ENCODE measurements around the gene ZCCHC14. TPM values are rescaled to one million over a fixed set of nuclear protein-coding genes. Genes with fewer than 3 reads are reported as not detected.

The ZCCHC14 gene
- total and polyA plus RNA-seq, 10 donors, result 1.6 to 18.3 (median 13.2) TPM

DNA sequence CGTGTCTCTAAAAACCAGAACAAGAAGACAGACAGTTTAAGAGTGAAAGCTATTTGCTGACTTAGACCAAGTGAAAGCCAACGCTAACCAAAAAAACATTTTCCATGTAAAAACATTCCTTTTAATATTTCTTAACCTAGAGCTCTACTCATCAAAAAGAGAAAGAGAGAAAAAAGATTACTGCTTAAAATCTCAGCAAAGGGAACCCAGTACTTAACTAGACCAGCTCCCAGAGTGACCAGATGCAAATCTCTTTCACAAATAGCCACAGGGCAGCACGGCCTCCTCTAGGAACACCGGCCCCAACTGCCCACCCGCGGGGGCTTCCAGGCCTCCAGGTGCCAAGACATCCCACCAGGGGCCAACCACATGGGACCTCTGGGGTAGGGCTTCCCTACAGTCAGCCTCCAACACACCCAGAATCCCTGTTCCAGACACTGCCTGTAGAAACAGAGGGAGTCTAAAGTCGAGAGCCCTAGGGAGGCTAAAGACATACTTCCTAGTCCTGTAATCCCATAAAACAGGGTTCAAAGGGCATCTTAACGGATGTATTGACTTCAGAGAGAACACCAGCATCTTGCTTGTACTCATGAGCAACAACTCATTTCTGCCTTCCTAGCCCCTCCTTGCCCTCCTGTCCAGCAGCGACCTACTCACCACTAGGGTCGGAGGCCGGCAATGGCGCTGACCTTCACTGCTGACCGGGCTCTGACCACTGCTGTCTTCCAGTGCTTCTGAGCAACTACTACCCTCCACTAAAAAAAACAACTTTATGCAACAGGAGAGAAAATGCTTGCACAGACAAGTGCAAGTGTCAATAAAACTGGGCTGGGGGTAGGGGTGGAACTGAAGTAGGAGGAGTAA is 21.3 kb downstream of the ZCCHC14 start:
- intact Hi-C loops (cut with DNase I; ENCODE audit: low total_unique reads), result no loop called here

GRCh38 chr16:87470332-87470731 is 22.5 kb downstream of the ZCCHC14 start:
- TF ChIP-seq POLR2AphosphoS5 (IDR thresholded peaks at IDR 0.05) (no peak), POLR2A (IDR thresholded peaks at IDR 0.05) (no peak), CTCF (IDR thresholded peaks at IDR 0.05 in 8 of 11, conservative IDR thresholded peaks at IDR 0.05 in 3 of 11) (no peak)
- H3K4me3 ChIP-seq, result no peak overlapping the region
- peaks cover 5 to 67% (median 20%) of the 10 kb centered on the region in 6 donors for H3K4me1 ChIP-seq
- H3K9me3 ChIP-seq, result no peaks in the 10 kb centered on the region
- H3K27ac ChIP-seq, result no peak overlapping the region
- H3K27me3 ChIP-seq (replicated peaks in 1 of 7), result peaks cover 0 to 3% (median 0%) of the 10 kb centered on the region in 7 donors
- DNase-seq, result no peak
- WGBS, 5 donors, result 75 to 94% (median 90%) methylated on average over 3 of the region's 3 CpGs
- intact Hi-C loops (cut with DNase I; ENCODE audit: low total_unique reads), result no loop called here
- peaks cover 0 to 7% (median 0%) of the 10 kb centered on the region in 6 donors for H3K36me3 ChIP-seq

More for the DNA sequence above, 21.3 kb downstream of the ZCCHC14 start:
- Histone ChIP-seq H3K4me1 (peaks cover 0 to 62% (median 11%) of the 10 kb centered on the region in 6 donors), H3K4me3 (no peak overlapping the region), H3K9me3 (no peaks in the 10 kb centered on the region), H3K36me3 (peaks cover 0 to 7% (median 0%) of the 10 kb centered on the region in 6 donors), H3K27ac (peak overlapping the region in 7 of 8 donors; percentile 12 to 66 (median 47)), H3K27me3 (replicated peaks in 1 of 7) (peaks cover 0 to 3% (median 0%) of the 10 kb centered on the region in 7 donors)
- TF ChIP-seq POLR2AphosphoS5 (IDR thresholded peaks at IDR 0.05) (peak in 1 of 3 donors; percentile 16), CTCF (IDR thresholded peaks at IDR 0.05 in 8 of 11, conservative IDR thresholded peaks at IDR 0.05 in 3 of 11) (no peak), POLR2A (IDR thresholded peaks at IDR 0.05) (no peak)
- WGBS, 5 donors, result 78 to 90% (median 80%) methylated on average over 13 of the region's 13 CpGs
- DNase-seq, result no peak

- 79 to 95% (median 84%) methylated on average over 11 of the region's 11 CpGs for WGBS, 5 donors
- H3K9me3 ChIP-seq, result no peaks in the 10 kb centered on the region
- H3K4me1 ChIP-seq, result peaks cover 15 to 67% (median 31%) of the 10 kb centered on the region in 6 donors
- no peak overlapping the region for H3K27ac ChIP-seq
- DNase-seq, result no peak
- intact Hi-C loops (cut with DNase I; ENCODE audit: low total_unique reads), result no loop called here
- H3K36me3 ChIP-seq, result peaks cover 0 to 7% (median 0%) of the 10 kb centered on the region in 6 donors
- H3K27me3 ChIP-seq (replicated peaks in 1 of 7), result peaks cover 0 to 3% (median 0%) of the 10 kb centered on the region in 7 donors
- no peak overlapping the region for H3K4me3 ChIP-seq
- TF ChIP-seq POLR2A (IDR thresholded peaks at IDR 0.05) (no peak), POLR2AphosphoS5 (IDR thresholded peaks at IDR 0.05) (no peak), CTCF (IDR thresholded peaks at IDR 0.05 in 8 of 11, conservative IDR thresholded peaks at IDR 0.05 in 3 of 11) (no peak)
These were observed 23.7 kb downstream of the ZCCHC14 start for GRCh38 chr16:87469169-87469568.

GRCh38 chr16:87468550-87468949 is 24.3 kb downstream of the ZCCHC14 start:
- H3K4me1 ChIP-seq, result peaks cover 21 to 68% (median 37%) of the 10 kb centered on the region in 6 donors
- no peaks in the 10 kb centered on the region for H3K9me3 ChIP-seq
- H3K27me3 ChIP-seq (replicated peaks in 1 of 7), result peaks cover 0 to 3% (median 0%) of the 10 kb centered on the region in 7 donors
- TF ChIP-seq POLR2AphosphoS5 (IDR thresholded peaks at IDR 0.05), result no peak
- no peak for TF ChIP-seq CTCF (IDR thresholded peaks at IDR 0.05 in 8 of 11, conservative IDR thresholded peaks at IDR 0.05 in 3 of 11)
- no peak for TF ChIP-seq POLR2A (IDR thresholded peaks at IDR 0.05)
- intact Hi-C loops (cut with DNase I; ENCODE audit: low total_unique reads), result no loop called here
- H3K27ac ChIP-seq, result no peak overlapping the region
- H3K4me3 ChIP-seq, result no peak overlapping the region
- DNase-seq, result no peak
- WGBS, 5 donors, result 63 to 83% (median 72%) methylated on average over 8 of the region's 8 CpGs
- H3K36me3 ChIP-seq, result peaks cover 0 to 7% (median 0%) of the 10 kb centered on the region in 6 donors

All from spleen (tissue), 11 donors.